Stimulated activated CD4-positive, alpha-beta T cell treated with anti-CD3 and anti-CD28 coated beads, Interleukin-4, amount 100 ng/mL, for 48 hours (primary cell): ENCODE data around the gene IFNL3.
"Not testable (repeated sequence)": the region's sequence is repeated elsewhere in the genome, so short reads cannot be mapped to it uniquely, and the experiment has no call there.

Source experiments
- DNase-seq, 2 donors: peaks; one replicate each; pipeline ENCODE4 v3.0.0-alpha.2; 2020; ENCODE audit warnings: low read depth in 2 of 2

The IFNL3 gene

DNA sequence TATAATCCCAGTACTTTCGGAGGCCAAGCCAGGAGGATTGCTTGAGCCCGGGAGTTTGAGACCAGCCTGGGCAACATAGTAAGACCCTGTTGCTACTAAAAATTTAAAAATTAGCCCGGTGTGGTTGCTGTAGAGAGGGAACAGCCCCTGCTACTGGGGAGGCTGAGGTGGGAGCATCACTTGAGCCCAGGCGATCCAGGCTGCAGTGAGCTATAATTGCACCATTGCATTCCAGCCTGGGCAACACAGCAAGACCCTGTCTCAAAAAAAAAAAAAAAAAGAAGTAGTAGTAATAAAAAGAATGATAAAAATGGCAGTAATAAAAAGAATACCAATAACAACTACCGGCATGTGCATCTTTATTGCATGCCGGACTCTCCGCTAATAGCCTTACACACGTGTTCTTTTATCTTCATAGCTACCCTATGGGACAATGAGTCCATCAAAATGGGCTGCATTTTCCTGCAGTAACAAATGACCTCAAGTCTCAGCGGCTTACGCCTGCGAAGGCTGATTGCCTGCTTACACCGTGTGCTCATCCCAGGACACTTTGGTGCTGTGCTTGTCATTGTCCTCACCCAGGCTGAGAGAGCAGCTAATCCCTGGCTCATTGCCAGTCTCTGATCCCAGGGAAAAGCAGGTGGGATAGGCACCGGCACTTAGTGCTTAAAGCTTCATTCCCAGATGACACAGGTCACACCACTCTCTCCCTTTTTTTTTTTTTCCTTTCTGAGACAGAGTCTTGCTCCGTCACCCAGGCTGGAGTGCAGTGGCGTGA is 26.4 kb downstream of the IFNL3 start:
- no peak for DNase-seq

DNA sequence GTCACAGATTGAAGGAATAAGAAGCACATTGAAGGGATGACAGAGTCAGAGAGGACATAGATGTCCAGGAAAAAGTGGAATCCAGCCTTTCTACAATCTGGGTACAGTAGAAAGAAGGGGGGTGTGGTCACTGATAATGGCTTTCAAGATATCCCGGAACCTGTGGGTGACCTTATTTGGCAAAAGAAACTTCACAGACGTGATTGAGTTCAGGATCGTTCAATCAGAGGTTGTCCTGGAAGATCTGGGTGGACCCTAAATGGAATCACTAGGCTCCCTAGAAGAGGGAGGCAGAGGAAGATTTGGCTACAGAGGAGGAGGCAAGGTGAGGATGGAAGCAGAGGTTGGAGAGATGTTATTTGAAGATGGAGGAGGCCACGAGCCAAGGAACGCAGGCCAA is 27.7 kb downstream of the IFNL3 start:
- no peak for DNase-seq

DNA sequence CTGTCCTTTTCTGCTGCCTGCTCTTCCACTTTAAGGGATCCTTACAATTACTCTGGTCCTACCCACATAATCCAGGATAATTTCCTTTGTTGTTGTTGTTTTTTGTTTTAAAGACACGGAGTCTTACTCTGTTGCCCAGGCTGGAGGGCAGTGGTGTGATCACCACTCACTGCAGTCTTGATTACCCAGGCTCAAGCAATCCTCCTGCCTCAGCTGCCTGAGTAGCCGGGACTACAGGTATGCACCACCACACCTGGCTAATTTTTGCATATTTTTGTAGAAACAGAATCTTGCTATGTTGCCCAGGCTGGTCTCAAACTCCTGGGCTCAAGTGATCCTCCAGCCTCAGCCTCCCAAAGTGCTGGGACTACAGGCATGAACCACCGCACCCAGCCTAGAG is 29.5 kb downstream of the IFNL3 start:
- DNase-seq, result not testable (repeated sequence)

DNA sequence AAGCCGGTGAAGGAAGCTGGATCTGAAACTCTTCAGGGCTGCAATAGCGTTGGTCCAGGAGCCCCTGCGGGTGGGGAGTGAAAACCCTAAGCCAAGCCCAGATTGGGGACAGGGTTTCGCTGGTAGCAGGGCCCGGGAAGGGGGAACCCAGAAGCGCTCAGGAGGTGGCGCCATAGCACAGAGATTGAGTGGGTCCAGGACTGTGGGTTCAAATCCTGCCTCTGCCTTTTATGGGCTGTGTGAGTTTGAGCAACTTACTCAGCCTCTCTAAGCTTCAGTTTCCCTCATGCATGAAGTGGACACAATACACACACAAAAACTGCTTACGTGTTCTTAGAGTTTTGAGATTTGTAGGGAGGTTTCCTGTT is 32.4 kb downstream of the IFNL3 start:
- DNase-seq, result peak; percentile 55 to 56

DNA sequence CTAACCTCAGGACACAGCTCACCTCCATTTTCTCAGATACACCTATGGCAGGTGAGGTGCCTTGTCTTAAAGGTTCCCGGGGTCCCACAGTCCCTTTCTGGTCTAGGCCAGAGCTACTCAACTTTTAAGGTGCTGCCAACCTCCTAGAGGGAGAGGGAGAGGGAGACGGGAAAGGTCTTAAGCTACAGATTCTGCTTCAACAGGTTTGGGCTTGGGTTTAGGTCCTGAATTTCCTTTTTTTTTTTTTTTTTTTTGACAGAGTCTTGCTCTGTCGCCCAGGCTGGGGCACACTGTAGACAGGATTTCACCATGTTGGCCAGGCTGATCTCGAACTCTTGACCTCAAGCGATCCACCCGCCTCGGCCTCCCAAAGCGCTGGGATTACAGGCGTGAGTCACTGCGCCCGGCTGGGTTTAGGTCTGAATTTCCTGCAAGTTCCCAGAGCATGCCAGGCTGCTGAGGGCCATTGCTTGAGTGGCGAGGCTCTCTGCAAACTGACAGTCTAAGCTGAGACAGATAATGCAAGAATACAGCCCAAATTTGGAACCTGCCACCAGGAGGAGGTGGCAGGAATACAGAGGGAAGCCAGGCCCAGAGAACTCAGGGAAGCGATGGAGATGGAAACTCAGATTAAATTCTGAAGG is 33.0 kb downstream of the IFNL3 start:
- DNase-seq, result no peak

DNA sequence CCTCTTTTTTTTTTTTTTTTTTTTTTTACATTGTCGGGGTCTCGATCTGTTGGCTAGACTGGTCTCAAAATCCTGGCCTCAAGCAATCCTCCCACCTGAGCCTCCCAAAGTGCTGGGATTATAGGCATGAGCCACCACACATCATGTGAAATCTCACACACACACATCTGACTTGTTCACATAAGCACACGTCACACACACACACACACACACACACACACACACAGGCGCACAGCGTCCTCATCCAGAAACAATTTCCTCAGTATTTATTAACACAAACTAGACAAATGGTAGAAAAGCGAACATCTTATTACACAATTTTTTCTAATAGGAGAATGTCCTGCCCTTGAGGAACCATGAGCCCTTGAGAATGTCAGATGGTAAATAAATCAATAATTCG is 35.6 kb downstream of the IFNL3 start:
- no peak for DNase-seq

DNA sequence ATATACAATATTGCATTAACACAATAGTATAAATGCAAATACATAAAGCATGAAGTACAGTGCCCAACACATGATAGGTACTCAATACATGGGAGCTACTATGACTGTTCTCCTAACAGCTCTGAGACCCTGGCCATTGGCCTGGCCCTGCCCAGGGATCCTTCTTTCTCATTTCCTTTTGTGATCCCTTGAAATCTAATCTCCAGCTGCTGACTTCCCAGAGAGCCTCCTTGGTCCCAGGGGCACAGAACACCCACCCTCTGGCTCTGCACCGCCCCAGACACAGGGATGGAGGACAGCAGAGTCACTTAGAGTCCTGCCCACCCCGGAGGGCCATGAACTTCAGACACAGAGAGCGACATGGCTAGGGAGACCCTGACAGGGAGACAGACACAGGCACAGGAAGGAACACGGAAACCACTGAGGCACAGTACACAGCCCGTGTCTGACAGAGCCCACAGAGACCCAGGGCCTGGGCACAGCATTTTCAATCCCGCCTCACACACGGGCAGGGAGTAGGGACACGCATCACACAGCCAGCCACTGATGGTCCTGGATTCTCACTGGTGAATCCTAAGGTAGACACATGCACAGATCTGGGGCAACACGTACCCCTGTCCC is 36.5 kb downstream of the IFNL3 start:
- no peak for DNase-seq

DNA sequence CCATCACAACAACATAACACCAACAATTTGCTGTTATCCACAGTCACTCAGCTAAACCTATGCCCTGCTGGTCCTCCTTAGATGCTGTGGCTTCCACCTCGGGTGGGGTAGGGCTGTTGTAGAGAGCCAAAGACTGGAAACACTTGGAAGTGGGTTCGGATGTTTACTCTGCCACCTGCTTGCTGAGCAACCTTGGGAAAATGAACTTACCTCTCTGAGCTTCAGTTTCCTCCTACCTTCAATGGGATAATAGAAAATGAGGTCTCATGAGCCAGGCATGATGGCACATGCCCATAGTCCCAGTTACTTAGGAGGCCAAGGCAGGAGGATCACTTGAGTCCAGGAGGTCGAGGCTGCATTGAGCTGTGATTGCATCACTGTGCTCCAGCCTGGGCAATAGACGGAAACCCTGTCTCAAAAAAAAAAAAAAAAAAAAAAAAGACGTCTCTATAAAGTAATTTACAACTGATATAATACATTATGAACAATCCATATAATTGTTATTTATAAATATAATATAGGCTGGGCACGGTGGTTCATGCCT is 37.4 kb downstream of the IFNL3 start:
- no peak for DNase-seq

DNA sequence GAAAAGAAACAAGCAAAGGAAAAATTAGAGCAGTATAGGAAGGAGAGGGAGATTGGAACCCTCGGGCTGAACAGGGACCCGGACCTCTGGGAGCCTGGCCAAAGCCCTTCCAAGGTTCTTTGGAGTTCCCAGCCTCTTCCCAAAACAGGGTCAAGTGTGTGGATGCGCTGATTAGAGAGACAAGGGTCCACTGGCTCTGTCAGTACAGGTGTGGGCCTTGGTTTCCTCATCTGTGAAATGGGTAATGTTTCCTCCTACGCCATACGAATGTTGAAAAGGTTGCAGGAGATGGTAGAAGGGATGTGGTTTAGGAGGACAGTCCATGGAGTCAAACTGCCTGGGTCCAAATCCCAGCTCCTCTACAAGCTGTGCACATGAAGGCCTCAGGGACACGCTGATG is 38.7 kb downstream of the IFNL3 start:
- no peak for DNase-seq

DNA sequence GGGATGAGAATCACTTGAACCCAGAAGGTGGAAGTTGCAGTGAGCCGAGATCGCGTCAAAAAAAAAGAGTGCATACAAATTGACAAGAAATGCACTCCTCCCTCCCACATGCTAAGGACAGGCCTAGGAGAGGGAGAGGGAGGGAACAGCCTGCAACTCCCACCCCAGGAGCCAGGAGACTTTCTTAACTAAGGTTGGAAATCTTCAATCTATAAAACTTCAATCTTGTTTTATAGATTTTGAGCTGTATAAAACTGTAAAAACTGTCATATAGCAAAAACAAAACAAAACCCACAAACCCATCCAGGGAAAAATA is 39.4 kb downstream of the IFNL3 start:
- no peak for DNase-seq

DNA sequence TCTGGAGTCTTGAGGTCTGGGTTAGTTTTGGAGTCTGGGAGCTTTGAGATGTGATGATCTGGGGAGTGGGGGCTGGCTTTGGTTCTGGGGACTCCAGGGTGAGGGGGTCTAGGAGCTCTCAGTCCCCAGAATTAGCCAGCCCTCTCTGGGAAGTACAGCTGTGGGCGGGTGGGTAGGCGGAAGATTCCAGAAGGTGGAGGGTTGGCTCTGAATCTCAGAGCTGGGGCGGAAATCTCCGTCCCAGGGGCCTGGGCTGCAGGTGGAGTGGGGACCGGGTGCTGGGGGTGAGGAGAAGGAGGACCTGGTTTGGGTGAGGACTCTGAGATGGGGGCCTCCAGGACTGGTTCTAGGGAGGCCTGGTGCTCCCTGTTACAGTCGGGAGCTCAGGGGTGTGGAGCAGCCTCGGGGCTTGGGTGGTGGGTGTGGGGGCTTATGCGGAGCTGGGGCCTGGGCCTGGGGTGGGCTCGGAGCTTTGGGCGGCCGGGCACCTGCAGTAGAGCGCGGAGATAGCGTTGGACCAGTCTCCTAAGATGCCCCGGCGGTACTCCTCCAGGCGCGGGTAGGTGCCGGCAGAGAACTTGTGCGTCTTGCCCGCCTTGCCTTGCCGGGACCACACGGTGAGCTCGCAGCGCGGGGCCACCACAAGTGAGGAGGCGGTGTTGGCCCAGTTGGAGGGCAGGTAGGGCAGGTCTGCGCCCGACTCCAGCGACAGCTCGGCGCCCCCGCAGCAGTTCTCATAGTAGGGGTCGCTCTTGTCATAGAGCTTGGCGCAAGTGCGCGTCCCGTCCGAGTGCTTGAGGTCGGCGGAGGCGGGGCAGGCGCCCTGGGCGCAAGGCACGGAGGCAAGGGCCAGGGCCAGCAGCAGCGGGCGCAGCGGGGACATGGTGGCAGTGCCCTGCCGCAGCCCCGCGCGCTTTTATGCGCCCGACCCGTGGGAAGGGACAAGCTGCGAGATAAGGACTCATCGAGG is 41.1 kb downstream of the IFNL3 start, which contains the start of gene SYCN:
SYCN (minus strand) TSS at position 892 of the 970 bp plus-strand sequence; CDS start at position 883, 9 bp downstream.
- DNase-seq, result no peak

DNA sequence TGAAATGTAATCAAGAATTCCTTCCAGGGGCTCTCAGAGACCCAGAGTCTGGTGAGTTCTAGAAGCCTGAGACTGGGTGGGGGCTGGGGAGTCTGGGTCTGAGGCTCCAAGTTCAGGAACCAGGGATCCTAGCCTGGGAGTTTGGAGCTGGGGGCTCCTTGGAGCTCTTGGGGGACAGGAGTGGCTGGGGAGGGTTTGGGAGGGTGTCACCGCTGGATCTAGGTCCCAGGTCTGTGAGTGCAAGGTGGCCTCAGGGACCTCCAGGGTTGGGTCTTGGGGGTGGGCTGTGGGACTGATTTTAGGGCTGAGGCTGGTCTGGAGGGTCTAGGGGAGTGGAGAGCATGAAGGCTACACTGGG is 41.8 kb downstream of the IFNL3 start:
- DNase-seq, result no peak

DNA sequence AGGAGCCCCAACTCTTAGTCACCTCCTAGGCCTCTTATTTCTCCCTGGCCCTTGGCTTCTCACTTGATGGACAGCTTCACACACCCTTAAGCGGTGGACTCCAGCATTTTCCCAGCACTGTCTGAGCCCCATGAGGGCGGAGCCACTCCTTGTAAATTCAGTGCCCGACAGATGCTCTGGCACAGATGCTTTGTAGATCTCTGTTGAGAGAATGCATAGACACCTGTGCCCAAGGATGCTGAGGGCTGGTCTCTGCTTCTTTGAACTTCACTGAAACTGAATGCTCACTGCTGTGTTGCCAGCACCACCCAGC is 44.0 kb downstream of the IFNL3 start:
- DNase-seq, result no peak

DNA sequence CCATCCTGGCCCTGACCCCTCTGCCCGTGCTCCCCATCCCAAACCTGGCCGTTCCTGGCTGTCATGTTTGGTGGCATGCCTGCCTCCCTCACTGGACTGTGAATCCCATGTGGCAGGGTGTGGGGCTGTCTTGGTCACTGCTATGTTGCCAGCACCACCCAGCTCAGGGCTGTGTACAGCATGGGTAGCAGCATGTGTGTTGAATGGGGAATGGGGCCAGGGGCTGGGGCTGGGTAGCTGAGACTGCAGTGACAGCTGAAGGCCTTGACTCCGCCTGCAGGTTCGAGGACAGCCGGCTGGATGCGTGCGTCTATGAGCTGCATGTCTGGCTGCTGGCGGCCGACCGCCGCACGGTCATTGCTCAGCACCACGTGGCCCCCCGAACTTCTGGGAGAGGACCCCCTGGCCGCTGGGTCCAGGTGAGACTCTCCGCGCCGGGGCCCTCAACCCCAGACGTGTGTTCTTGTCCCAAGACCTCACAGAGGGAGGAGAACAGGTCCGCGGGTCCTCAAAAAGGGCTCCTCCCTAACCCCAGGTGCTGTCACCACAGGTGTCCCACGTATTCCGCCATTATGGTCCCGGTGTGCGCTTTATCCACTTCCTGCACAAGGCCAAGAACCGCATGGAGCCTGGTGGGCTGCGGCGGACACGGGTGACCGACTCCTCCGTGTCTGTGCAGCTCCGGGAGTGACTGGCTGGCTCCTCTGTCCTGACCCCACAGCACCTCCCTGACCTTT is 44.6 kb downstream of the IFNL3 start:
- DNase-seq, result no peak

DNA sequence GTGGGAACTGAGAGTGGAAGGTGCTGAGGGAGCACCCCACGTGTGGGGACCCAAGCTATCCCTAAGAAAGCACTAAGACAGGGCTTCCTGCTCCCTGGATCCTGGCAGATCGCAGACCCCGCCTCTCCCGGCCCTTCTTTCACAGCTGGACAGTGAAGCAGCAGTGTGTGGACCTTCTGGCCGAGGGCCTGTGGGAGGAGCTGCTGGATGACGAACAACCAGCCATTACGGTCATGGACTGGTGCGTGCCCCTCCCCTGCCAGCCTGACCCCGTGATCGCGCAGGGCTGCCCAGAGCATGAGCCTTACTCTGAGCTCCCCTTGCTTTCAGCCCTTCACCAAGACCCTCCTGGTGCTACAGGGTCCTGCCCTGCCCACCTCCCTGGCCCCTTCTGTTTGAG is 45.8 kb downstream of the IFNL3 start:
- no peak for DNase-seq

DNA sequence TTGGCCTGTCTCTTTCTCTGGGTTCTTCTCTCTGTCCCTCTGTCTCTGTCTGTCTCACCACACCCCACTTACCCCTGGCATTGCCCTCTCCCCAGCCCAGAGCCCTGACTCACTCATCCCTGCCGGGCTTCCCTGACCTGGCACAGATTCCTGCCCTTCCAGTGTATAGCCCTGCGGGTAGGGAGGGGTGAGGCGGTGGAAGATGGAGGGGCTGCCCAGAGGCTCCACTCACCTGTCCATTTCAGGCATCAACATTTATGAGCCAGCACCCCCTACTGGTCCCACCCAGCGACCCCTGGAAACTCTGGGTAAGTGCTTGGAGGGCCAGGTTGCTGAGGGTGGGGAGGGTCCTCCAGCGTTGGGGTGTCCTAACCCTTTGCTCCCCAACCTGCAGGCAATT is 47.0 kb downstream of the IFNL3 start:
- no peak for DNase-seq

DNA sequence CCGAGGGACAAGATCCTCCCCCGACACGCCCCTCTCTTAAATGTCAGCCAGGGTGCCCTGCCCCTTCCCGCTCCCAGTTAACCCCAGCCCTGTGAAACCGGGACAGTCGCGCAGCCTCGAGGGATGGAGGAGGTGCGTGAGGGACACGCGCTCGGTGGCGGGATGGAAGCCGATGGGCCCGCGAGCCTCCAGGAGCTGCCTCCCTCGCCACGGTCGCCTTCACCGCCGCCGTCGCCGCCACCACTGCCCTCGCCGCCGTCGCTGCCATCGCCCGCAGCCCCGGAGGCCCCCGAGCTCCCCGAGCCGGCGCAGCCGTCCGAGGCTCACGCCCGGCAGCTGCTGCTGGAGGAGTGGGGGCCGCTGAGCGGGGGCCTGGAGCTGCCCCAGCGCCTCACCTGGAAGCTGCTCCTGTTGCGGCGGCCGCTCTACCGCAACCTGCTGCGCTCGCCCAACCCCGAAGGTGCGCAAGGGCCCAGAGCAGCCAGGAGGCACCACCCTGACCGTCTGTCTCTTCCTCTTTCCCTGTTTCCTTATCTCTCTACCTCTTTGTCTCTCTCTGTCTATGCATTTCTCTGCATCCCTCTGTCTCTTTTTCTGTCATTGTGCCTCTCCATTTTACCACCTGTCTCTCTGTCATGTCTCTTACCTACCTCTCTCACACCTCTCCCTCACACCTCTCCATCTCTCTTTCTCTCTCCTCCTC is 47.8 kb downstream of the IFNL3 start, which contains the start of gene NCCRP1:
NCCRP1 (plus strand) TSS at position 105 of the 703 bp plus-strand sequence; CDS start at position 124, 19 bp downstream.
- DNase-seq, result no peak

DNA sequence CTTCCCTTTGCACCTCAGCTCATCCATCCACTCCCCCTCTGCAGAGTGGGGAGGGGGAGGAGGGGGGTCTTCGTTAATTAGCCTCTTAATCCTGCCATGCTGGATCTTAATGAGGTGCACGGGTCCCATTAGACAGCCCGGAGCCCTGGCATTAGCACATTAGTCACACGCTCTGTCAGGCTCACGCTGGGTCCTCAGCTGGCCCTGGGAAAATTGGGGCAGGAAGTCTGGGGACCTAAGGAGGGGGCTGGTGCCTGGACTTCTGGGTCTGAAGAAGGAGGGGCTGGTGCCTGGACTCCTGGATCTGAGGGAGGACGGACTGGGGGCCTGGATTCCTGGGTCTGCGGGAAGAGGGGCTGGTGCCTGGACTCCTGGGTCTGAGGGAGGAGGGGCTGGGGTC is 48.5 kb downstream of the IFNL3 start:
- no peak for DNase-seq

DNA sequence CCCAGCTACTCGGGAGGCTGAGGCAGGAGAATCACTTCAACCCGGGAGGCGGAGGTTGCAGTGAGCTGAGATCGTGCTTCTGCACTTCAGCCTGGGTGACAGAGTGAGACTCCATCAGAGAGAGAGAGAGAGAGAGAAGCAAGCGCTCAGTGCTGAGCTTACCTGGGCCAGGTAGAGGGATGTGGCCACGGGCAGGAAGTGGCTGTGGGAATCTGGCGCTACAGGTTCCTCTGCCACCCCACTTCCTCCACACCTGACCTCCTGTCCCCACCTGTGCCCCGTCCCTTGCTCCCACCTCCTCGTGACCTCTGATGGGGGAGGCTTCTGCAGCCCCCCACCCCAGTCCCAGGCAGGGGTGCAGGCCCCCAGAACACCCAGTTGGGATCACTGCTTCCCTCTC is 49.1 kb downstream of the IFNL3 start:
- DNase-seq, result no peak

DNA sequence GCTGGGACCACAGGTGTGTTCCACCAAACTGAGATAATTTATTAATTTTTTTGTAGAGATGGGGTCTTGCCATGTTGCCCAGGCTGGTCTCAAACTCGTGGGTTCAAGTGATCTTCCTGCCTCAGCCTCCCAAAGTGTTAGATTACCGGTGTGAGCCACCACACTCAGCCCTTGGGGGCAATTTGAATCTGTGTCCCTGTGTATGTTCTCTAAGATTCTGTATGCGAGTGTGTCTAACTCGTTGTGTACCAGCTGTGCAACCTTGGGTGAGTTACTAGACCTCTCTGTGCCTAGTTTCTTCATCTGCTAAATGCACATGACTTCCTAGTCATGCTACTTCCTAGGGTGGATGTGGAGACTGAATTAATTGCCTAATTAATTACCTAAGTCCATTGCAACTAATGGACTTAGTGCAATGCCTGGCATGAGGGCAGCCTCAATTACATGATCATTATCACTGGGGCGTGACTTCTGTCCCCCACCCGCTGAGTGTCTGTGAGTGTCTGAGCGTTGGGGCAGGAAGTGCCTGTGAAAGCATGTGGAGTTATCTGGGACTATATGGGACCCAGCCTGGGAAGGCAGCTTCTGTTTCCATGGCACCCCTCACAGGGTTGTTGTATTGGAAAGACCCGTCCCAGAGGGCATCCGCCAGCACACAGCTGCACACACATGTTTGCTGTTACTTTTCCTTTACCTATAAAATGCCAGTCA is 49.8 kb downstream of the IFNL3 start:
- DNase-seq, result no peak
